Glomerular visceral epithelial cell (primary cell): ENCODE measurements around the gene GATD1.

Experiments used
- DNase-seq: peaks from one replicate; pipeline ENCODE4 v3.0.0-alpha.2; 2016; ENCODE audit errors: extremely low spot score

Gene GATD1, protein sequence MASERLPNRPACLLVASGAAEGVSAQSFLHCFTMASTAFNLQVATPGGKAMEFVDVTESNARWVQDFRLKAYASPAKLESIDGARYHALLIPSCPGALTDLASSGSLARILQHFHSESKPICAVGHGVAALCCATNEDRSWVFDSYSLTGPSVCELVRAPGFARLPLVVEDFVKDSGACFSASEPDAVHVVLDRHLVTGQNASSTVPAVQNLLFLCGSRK

DNA sequence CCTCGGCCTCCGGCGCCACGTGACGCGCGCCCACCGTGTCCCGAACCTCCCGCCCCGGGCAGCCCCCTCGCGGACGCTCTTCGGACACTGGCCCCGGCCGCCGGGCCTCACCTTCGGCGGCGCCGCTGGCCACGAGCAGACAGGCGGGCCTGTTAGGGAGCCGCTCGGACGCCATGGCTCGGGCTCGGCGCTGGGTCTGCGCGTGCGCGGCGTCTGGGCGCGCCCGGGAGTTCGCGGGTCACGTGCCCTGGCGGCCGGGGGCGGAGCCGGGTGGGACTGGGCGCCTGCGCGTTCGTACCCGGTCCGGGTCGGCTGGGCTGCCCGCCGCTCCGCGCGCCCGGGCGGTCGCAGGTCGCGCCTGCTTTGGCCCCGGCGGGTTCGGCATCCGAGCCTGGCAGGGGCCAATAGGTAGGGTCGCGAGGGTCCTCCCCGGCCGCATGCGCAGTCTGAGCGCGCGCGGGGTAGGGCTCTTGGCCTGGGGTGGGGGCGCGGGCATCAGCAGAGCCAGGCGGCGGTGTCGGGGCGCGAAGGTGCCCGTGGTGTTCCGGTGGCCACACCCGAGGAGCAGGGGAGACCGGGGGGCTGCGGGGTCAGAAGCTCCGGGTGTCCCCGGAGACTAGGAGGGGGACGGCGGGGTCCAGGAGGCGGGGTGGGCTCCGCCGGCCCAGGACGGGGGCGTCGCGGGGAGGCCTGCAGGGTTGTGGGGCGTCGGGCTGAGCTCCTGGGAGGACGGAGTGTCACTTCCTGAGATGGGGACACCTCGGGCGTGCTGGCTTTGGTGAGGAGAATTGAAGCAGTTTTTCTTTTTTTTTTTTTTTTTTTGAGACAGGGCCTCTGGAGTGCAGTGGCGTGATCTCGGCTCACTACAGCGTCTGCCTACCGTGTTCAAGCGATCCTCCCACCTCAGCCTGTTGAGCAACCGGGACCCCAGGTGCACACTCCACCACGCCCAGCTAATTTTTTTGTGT, at the start of gene GATD1:
GATD1 (minus strand) TSS at position 200 of the 968 bp plus-strand sequence; CDS start at position 175, 25 bp downstream.
- DNase-seq, result peak; percentile 89

DNA sequence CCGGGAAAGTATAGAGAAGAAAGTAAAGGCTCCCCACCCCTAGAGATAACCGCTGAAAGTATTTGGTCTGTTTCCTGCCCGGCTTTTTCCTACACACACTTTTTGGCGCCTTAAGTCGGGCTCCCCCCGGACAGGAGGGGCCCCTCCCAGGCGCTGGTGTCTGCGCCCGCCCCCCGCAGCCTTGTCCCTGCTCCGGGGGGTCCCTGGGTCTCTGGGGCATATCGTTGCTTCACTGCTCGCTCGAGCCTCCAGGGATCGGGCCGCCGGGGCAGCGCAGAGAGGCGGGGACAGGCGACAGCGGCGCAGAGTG, 49.5 kb upstream of the GATD1 start:
- no peak for DNase-seq

DNA sequence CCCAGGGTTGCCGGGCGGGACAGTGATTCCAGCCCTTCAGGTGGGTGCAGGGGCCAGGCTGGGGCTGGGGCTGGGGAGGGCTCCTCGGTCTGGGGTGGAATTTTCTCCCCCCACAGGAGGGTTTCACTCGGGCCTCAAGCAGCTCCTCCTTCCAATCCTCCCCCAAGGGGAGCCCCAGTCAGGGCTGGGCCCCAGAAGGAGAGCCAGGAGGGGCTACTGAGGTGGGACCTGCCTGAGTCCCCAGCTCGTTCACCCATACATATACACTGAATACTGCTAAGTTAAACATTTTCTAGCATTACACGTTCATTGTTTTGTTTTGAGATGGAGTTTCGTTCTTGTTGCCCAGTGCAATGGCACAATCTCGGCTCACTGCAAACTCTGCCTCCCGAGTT, 48.9 kb upstream of the GATD1 start:
- no peak for DNase-seq

DNA sequence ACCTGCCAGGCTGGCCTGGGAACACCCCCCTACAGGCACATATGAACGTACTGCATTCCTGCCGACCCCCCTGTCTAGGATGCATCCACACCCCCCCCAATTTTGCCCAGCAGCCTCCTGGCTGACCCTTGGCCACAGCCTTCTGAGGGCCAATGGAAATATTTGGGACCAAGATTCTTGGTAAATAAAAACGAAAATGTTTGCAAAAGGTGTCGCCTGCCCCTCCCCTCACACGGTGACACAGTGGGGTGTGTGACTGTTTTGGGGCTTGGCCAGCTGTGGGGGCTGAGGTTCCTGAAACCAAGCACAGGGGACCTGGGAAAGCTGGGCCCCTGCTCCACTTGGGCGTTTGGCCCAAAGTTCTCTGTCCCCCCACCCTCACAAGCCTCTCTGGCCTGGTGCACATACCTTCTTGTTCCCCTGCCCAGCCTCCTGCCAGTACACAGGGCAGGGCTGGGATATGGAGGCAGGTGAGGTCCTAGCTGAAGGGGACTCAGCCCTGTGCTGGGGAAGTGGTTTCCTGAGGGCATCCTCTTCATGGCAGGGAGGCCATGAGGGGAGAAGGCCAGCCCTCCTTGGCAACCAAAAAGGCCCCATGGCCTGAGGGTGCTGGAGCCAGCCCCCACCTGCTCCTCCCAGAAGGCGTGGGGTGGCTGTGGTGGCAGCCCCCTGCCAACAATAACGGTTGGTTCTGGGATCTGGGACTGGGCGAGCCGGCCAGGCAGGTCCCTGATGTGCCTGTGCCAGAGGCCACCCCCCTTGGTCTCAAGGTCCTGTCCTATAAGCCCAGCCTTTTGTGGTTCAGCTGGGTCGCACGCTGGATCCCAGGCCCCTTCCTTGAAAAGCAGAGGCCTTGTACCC, 48.3 kb upstream of the GATD1 start:
- DNase-seq, result no peak

DNA sequence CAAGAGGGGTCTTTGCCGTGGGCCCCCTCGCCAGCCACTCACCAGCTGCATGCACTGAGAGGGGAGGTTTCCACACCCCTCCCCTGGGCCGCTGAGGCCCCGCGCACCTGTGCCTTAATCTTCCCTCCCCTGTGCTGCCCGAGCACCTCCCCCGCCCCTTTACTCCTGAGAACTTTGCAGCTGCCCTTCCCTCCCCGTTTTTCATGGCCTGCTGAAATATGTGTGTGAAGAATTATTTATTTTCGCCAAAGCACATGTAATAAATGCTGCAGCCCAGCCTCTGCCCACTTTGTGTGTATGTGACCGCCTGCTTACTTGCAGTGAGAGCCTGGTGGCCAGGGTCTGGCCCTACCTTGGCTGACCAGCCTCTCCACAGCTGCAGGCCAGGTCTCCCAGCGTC, 47.7 kb upstream of the GATD1 start:
- no peak for DNase-seq

DNA sequence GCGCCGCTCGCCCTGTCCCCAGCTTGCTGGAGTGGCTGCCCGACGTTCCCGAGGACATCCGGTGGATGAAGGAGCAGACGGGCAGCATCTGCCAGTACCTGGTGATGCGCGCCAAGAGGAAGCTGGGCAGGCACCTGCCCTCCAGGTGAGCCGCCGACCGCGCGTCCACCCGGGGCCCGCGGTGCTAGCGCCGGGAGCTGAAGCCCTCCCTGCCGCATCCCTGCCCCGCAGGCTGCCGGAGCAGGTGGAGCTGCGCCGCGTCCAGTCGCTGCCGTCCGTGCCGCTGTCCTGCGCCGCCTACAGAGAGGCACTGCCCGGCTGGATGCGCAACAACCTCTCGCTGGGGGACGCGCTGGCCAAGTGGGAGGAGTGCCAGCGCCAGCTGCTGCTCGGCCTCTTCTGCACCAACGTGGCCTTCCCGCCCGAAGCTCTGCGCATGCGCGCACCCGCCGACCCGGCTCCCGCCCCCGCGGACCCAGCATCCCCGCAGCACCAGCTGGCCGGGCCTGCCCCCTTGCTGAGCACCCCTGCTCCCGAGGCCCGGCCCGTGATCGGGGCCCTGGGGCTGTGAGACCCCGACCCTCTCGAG, 47.1 kb upstream of the GATD1 start:
- DNase-seq, result no peak

DNA sequence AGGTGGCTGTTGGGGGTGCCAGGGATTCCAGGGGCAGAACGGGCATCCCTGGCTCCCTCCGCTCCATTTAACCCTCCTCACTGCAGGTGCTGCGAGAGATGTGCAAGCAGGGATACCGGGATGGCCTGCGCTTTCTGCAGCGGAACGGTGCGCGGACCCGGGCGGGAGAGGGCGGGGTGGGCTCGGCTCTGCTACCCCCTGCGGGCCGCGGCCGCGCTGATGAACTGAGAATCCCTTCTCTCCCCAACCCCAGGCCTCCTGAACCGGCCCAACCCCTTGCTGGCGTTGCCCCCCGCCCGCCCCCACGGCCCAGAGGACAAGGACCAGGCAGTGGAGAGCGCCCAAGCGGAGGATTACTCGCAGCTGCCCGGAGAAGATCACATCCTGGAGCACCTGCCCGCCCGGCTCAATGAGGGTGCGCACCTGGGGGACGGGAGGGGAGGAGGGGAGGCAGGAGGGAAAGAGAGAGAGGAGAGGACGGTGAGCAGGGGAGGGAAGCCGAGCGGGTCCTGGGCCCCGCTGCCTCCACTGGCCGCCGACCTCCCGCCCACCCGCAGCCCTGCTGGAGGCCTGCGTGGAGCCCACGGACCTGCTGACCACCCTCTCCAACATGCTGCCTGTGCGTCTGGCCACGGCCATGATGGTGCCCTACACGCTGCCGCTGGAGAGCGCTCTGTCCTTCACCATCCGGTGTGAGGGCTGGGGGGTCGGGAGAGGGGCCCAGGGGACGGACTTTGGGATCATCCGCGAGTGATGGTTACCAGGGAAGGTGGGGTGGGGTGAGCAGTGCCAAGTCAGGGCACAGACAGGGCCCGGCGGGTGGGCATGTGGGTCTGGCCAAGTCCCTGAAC, 46.4 kb upstream of the GATD1 start:
- no peak for DNase-seq

DNA sequence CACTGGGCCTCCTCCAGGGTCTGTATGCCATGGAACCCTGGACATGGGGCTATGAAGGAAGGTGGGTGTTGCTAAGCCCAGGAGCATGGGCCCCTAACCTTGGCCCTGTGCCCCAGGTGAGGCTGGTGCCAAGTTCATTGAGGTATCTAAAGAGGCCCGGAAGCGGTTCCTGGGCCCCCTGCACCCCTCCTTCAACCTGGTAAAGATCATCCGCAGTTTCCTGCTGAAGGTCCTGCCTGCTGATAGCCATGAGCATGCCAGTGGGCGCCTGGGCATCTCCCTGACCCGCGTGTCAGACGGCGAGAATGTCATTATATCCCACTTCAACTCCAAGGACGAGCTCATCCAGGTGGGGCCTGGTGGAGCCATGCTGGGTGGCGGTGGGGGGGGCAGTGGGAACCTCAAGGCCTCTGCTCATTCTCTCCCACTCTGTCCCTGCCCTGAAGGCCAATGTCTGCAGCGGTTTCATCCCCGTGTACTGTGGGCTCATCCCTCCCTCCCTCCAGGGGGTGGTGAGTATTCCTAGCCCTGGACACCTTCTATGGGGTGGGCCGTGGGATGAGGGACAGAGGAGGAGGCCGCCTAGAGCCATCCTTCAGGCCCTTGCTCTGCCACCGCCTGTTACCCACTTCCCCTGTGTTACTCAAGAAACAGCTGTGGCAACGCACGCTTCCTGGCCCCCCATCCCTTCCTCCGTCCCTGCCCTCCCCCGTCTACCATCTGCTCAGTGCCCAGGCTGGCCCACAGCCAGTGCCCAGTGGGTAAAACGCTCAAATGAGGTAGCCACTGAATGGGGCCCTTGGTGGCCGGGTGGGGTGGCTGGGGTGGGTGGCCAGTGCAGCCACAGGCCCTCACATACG, 44.5 kb upstream of the GATD1 start:
- no peak for DNase-seq

DNA sequence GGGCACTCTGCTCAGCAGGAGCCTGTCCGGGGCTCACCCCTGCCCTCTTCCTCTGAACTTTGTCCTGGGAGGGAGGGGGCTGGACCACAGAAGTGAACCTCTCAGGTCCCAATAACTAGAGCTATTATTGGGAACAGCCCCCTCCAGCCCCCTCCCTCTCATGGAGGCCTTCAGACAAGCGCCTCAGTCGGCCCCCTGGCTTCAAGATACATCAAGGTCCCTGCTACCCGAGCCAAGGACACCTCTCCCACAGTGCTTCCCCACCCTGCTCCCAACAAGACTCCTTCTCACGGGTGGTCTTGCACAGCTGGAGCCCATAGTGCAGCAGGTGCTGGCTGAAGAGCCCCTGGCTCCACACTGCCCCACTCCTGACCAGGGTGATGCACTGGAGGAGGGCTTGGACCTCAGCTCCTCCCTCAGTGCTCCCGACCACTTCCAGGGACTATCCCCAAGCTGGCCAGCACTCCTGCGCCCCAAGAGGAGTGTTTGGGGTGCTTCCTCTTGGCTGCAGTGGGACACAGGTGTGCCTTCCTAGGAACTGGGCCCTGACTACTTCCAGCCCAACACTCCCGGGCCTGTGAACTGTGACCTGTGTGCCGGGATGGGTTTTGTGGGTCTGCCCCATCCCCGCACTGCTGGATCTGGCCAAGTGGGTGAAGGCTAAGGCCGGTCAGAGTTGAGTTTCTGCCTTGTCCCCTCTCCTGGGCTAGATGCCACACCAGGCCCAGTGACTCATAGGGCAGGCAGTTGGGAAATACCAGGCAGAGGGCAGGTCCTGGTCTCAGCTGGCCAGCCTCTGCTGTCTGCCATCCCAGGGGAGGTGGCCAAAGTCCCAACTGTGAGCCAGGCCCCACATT, 43.6 kb upstream of the GATD1 start:
- DNase-seq, result peak; percentile 85

DNA sequence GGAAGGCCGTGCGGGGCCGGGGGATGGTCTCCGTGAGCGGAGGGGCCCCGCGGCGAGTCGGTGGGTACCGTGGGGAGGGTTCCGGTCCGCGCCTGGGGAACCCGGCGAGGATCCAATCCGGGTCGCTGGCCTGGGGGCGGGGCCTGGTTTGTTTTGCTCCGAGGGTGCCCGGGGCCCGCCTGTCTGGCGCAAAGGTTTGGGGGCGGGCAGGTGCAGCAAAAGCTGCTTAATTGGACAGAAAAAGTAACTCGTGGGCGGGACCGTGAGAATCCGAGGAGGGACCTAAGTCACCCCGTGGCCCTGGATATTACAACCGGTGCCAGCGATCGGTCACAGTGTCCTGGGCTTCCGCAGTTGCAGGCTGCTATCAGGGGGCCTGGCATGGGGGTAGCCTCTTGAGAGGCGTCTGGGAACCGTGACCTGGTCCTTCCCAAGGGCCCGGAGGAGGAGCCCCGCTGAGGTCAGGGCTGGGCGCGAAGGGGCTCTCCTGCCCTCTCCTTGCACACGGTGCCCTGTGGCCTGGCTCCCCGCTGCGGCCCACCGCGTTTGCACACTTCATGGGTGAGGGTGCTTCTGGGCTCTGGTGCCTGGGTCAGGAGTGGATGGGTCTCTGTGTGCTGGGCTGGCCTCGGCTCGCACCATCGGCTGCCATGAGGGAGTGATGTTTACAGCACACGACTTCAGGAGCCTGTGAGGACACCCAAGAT, 42.8 kb upstream of the GATD1 start:
- DNase-seq, result peak; percentile 86

DNA sequence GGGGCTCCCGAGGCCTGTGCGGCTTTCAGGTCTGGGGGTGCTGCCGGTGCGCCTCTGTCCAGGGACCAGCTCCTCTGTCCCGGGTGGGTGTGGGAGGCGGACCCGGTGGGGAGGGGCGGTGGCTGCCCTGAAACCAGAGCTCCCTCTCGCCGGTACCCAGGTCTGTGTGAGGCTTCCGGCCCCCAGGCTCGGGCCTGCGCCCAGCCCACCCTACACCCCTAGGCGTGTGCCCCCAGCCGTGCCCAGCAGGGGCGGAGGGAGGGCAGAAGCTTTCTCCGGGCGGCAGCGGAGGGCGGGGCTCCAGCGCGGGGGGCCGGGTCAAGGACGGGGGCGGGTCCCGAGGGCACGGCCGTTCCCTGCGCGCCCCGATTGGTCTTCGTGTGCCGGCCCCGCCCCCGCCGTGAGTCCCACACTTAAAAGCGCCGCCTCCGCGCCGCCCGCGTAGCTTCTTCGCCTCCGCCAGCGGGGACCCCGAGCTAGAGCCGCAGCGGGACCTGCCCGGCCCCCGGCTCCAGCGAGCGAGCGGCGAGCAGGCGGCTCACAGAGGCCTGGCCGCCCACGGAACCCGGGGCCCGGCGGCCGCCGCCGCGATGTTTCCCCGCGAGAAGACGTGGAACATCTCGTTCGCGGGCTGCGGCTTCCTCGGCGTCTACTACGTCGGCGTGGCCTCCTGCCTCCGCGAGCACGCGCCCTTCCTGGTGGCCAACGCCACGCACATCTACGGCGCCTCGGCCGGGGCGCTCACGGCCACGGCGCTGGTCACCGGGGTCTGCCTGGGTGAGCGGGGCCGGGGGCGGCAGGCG, 42.0 kb upstream of the GATD1 start:
- peak; percentile 92 for DNase-seq

DNA sequence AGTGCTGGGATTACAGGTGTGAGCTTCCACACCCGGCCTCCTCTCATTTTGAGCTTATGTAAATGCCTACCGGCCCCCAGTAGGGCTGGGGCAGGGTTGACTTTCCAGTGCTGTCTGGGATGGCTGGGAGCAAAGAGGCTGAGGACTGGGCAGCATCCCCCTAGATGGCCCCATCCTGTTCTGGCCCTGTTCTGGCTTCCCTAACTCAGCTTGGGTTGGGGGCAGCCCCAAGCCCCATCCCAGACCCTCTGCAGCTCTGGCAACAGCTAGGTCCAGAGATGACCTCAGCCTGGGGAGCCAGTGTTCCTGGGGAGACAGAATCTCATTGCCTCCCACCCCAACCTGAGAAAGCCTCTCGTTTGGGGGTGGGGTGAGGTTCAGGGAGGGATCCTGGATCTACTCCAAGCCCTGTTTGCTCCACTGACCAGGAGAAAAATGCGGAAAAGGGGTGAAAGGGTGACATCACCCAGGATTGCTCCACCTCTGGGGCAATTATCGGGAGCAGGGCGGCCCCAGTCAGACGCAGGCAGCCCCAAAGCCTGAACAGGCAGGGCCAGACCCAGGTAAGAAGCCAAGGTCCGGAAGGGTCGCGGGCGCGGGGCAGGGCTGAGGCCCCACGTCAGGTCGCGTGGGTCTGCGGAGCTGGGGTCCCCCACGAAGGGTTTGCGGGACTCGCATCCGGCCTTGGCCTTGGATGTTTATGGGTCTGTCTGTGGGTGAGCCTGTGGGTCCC, 41.3 kb upstream of the GATD1 start, which contains the start of gene PNPLA2:
PNPLA2 (plus strand) TSS at position 519 of the 733 bp plus-strand sequence. CDS start 805 bp downstream, outside the sequence.
- DNase-seq, result peak; percentile 89

DNA sequence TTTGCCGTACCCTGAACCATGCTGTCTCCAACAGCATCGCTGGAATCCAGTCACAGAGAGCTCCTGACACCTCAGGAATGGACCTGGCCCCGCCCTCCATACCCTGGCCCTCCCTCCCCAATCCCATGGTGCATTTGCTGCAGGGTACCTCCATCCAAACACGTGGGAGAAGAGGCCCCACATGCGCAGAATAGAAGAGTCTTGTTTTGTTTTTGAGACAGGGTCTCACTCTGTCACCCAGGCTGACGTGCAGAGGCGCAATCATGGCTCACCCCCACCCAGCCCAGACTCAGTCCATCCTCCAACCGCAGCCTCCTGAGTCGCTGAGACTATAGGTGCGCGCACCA, 39.1 kb upstream of the GATD1 start:
- no peak for DNase-seq

DNA sequence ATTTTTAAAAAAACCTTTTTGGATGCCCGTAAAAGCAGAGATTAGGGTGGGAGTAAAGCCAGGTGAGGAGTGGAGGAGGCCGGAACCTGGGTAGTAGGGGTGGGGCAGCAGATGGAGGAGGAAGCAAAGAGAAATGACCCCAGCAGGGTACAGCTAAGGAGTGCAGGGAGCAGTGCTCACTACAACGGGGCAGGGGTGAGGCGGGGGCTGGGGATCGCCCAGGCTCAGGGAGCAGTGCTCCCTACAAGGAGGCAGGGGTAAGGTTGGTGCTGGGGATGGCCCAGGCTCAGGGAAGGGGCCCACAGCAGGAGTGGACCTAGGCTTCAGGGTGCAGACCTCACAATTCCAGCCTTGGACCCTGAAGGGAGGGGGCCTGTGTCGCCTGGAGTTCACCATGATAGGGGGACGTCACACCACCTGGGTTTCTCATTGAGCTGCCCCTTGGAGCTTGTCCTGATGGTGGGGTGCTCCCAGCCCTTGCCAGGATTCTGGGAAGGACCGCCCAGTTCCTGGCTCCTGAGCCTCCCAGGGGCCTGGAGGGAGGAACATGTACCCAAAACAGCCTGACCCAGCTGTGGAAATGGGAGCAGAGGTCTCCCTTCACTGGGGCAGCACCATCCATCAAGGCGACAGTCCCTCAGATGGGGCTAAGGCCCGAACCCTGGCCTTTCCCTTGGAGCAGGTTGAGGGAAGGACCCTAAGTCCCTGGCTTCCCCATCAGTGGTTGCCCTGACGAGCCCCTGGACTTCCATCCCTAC, 38.6 kb upstream of the GATD1 start:
- no peak for DNase-seq

DNA sequence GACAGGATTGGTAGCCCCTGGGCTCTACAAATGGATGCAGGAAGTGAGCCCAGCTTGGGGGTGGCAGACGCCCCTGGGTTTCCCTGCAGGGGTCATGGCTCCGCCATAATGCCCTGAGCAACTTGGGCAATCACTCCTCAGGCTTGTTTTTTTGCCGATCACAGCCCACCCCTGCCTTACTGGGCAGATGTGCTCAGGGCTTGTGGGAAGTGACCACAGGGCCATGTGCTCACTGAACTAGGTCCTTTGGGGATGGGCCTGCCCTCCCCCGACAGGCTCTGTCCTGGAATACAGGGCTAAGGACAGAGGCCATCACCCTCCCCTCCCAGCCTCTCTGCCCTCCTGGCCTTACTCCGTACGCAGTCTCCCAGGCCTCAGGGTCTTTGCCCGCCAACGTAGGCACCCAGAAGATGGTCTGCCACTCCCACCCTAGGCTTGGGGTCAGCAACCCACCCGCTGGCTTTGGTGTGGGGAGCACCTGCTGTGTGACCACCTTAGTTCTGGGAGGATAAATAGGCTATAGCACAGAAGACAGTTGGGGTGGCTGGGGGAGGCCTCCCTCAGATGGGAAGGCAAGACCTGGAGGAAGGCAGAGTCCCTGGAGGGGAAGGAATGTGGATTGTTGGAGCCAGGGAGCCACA, 36.3 kb upstream of the GATD1 start:
- no peak for DNase-seq

DNA sequence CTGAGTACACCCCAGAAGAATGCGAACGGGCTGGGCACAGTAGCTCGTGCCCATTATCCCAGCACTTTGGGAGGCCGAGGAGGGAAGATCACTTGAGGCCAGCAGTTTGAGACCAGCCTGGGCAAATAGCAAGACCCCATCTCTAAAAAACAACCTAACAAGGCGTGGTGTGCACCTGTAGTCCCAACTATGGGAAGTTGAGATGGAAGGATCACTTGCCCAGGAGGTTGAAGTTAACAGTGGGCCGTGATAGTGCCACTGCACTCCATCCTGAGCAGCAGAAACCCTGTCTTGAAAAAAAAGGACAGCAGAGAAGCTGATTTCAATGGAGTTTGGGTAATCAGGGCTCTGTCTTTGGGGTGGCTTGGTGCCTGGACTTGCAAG, 35.8 kb upstream of the GATD1 start:
- DNase-seq, result no peak
